Adrenal gland (tissue), 12 donors: ENCODE results near the gene SYNE2. TPM values are rescaled to one million over a fixed set of nuclear protein-coding genes. Genes with fewer than 3 reads are reported as not detected.

Experiments
- DNase-seq, 7 donors: peaks; one replicate each; pipeline ENCODE4 v3.0.0-alpha.2; 2019 to 2020
- H3K27ac ChIP-seq, 5 donors: fragments of 200-600 bp; sonication (generic) in 4 of 5; 1 replicate in 3 of 5; 2 replicates in 2 of 5; pipeline versions ENCODE4 v1.5.1 to v1.8.0; 2016 to 2020; ENCODE audit warnings: mild to moderate bottlenecking in 1 of 5
- H3K27me3 ChIP-seq: fragments of 200-600 bp; 2 replicates; pipeline ENCODE4 v1.8.0; 2021
- H3K36me3 ChIP-seq, 2 donors: fragments of 200-600 bp; replicated peaks in 1 of 2; 1 replicate in 1 of 2; 2 replicates in 1 of 2; pipeline versions ENCODE4 v1.5.1 to v1.8.0; 2018 to 2022
- H3K4me1 ChIP-seq, 2 donors: fragments of 200-600 bp; replicated peaks in 1 of 2; 1 replicate in 1 of 2; 2 replicates in 1 of 2; pipeline versions ENCODE4 v1.5.1 to v1.8.0; 2018 to 2021
- H3K4me3 ChIP-seq, 4 donors: fragments of 200-600 bp; sonication (generic) in 3 of 4; one replicate each; pipeline ENCODE4 v1.5.1; 2016 to 2018
- H3K9me3 ChIP-seq, 3 donors: fragments of 200-600 bp; sonication (generic) in 1 of 3; replicated peaks in 1 of 3; 1 replicate in 2 of 3; 2 replicates in 1 of 3; pipeline versions ENCODE4 v1.5.1 to v1.8.0; 2016 to 2021
- CTCF ChIP-seq, 6 experiments: fragments of 450-650 bp in 4 of 6; fragments of 200-600 bp in 2 of 6; sonication (generic) in 1 of 6; IDR thresholded peaks; 1 replicate in 5 of 6; 2 replicates in 1 of 6; pipeline versions ENCODE4 v1.5.1 to v1.8.0; 2016 to 2021; ENCODE audit warnings: antibody characterized with exemption in 6 of 6, mild to moderate bottlenecking in 2 of 6, moderate library complexity in 1 of 6
- POLR2A ChIP-seq, 2 donors: fragments of 450-650 bp; IDR thresholded peaks; one replicate each; pipeline ENCODE4 v1.6.1; 2017; ENCODE audit warnings: antibody characterized with exemption in 2 of 2, mild to moderate bottlenecking in 2 of 2, moderate library complexity in 1 of 2
- WGBS, 4 donors: extraction: QIAGEN DNeasy Blood & Tissue Kit in 2 of 4; methylation state at CpG; one replicate each; pipeline versions ENCODE4 v1.1.5 to v1.1.7; 2013 to 2017; 5-methylcytosine and 5-hydroxymethylcytosine counted together
- intact Hi-C, 2 donors: fragments of 100-400 bp; cut with DNase I; formaldehyde crosslinking; loops; one replicate each; pipeline versions ENCODE4 v1.14.1 to v1.15.0; 2022 to 2023
- polyA plus RNA-seq, 3 donors: library from polyadenylated mRNA; stranded (reverse); fragments of 200-250 nt in 2 of 3; fragments of 350-450 nt in 1 of 3; fragmentation: Illumina TruSeq in 1 of 3; extraction: RNeasy Lipid Tissue Mini Kit (QIAGEN cat#74804) in 1 of 3; gene quantifications; one replicate each; pipeline ENCODE4 v1.2.3, GENCODE V29; 2013 to 2014
- total RNA-seq, 9 donors: library from RNA; depleted of rRNA in 4 of 9; stranded (reverse); fragments of >200 nt in 4 of 9; fragments of 120-200 nt in 1 of 9; fragmentation: NEBNext Ultra II Directional in 1 of 9; extraction: Animal tissue kit (Norgen Biotek cat#: 25700) in 1 of 9; gene quantifications; one replicate each; pipeline versions ENCODE4 v1.1.0 to v1.2.4, GENCODE V29; 2013 to 2023
- donor health status: healthy with polysubstance abuse.
- donor health status: Bipolar disorder and iron deficiency.
- donor health status: DM: yes; HTN: yes; CAD: no.
- donor health status: DM: no; HTN: no; CAD: no.
- donor health status: DM: no; HTN: no; CAD: no.
- donor health status: DM: yes; HTN: yes; CAD: no.

SYNE2 gene
- total and polyA plus RNA-seq, 12 donors: 21.4 to 140 (median 56.1) TPM

GRCh38 chr14:64232095-64232838 lies 379.5 kb downstream of the SYNE2 start:
- TF ChIP-seq POLR2A (IDR thresholded peaks at IDR 0.05): peak in 1 of 2 donors; percentile 62
- peak in 1 of 6 experiments; percentile 5 for TF ChIP-seq CTCF (IDR thresholded peaks at IDR 0.05)
- WGBS, 4 donors: 35 to 45% (median 41%) methylated on average over 4 to 9 of the region's 9 CpGs
- DNase-seq: peak; percentile 73 to 92 (median 87)
- Histone ChIP-seq H3K27me3 (no peaks in the 10 kb centered on the region), H3K9me3 (no peaks in the 10 kb centered on the region), H3K36me3 (peaks cover 0 to 14% of the 10 kb centered on the region in 2 donors), H3K27ac (peak overlapping the region; percentile 71 to 96 (median 91)), H3K4me1 (peaks cover 10 to 26% of the 10 kb centered on the region in 2 donors), H3K4me3 (no peak overlapping the region)
- intact Hi-C loops: loop anchor here in 1 of 2 donors (10.0 kb wide), 1 partner anchor 53 kb away; no protein-coding TSS in a partner anchor

GRCh38 chr14:64232944-64233343 lies 380.1 kb downstream of the SYNE2 start:
- TF ChIP-seq CTCF (IDR thresholded peaks at IDR 0.05) (no peak), POLR2A (IDR thresholded peaks at IDR 0.05) (no peak)
- WGBS, 4 donors: 90 to 94% (median 92%) methylated on average over 3 to 9 of the region's 9 CpGs
- Histone ChIP-seq H3K27me3 (no peaks in the 10 kb centered on the region), H3K27ac (peak overlapping the region; percentile 71 to 96 (median 91)), H3K4me1 (peaks cover 10 to 26% of the 10 kb centered on the region in 2 donors), H3K36me3 (peaks cover 0 to 7% of the 10 kb centered on the region in 2 donors), H3K9me3 (no peaks in the 10 kb centered on the region), H3K4me3 (no peak overlapping the region)
- peak in 1 of 7 donors; percentile 22 for DNase-seq
- intact Hi-C loops: loop anchor here in 1 of 2 donors (10.0 kb wide), 1 partner anchor 52 kb away; no protein-coding TSS in a partner anchor

GRCh38 chr14:64233531-64234190 lies 380.9 kb downstream of the SYNE2 start:
- intact Hi-C loops: loop anchor here in 1 of 2 donors (10.0 kb wide), 1 partner anchor 51 kb away; no protein-coding TSS in a partner anchor
- Histone ChIP-seq H3K9me3 (no peaks in the 10 kb centered on the region), H3K36me3 (peaks cover 0 to 7% of the 10 kb centered on the region in 2 donors), H3K4me3 (no peak overlapping the region), H3K27ac (peak overlapping the region in 3 of 5 donors; percentile 91 to 96 (median 93)), H3K27me3 (no peaks in the 10 kb centered on the region), H3K4me1 (peaks cover 10 to 30% of the 10 kb centered on the region in 2 donors)
- TF ChIP-seq POLR2A (IDR thresholded peaks at IDR 0.05) (no peak), CTCF (IDR thresholded peaks at IDR 0.05) (no peak)
- peak in 1 of 7 donors; percentile 12 for DNase-seq
- WGBS, 4 donors: 91 to 95% (median 92%) methylated on average over 4 of the region's 4 CpGs
